Prostate gland (tissue), 2 donors: Measurements from ENCODE around the gene FXYD6.

ENCODE experiments used
- CTCF ChIP-seq, 4 experiments: fragments of 200-600 bp in 2 of 4; fragments of 450-650 bp in 2 of 4; sonication (generic) in 2 of 4; IDR thresholded peaks; 1 replicate in 3 of 4; 2 replicates in 1 of 4; pipeline ENCODE4 v1.5.1; 2016 to 2019; ENCODE audit warnings: antibody characterized with exemption in 4 of 4, mild to moderate bottlenecking in 2 of 4, moderate library complexity in 2 of 4
- POLR2A ChIP-seq: fragments of 450-650 bp; IDR thresholded peaks from one replicate; pipeline ENCODE4 v1.6.1; 2016; ENCODE audit warnings: antibody characterized with exemption, mild to moderate bottlenecking

GRCh38 chr11:117900121-117900648 is 23.7 kb upstream of the FXYD6 start:
- TF ChIP-seq POLR2A (no peak), CTCF (IDR thresholded peaks at IDR 0.05) (no peak)
